GM13977 (cell line): ENCODE data around the gene KLF6.

Experiments used
- DNase-seq: peaks from one replicate; pipeline ENCODE4 v3.0.0; 2012; ENCODE audit warnings: low spot score
- CTCF ChIP-seq: IDR thresholded peaks from 2 replicates; pipeline ENCODE4 v1.5.1; 2012; ENCODE audit warnings: mild to moderate bottlenecking, control low read depth; ENCODE audit not compliant: insufficient read depth; ENCODE audit errors: extremely low read depth, missing control alignments
- in situ Hi-C: fragments of 300-500 bp; cut with MboI; formaldehyde crosslinking; loops from one replicate; pipeline ENCODE4 v1.12.0; 2022; ENCODE audit warnings: low sequenced_read_pairs, low pct_unique_long_range_greater_than_20kb, mixed read lengths, inconsistent platforms; ENCODE audit not compliant: unreplicated experiment

Gene KLF6

GRCh38 chr10:3772361-3773171, 12.4 kb downstream of the KLF6 start:
- no peak for DNase-seq
- in situ Hi-C loops = no loop called here
- TF ChIP-seq CTCF = no peak

DNA sequence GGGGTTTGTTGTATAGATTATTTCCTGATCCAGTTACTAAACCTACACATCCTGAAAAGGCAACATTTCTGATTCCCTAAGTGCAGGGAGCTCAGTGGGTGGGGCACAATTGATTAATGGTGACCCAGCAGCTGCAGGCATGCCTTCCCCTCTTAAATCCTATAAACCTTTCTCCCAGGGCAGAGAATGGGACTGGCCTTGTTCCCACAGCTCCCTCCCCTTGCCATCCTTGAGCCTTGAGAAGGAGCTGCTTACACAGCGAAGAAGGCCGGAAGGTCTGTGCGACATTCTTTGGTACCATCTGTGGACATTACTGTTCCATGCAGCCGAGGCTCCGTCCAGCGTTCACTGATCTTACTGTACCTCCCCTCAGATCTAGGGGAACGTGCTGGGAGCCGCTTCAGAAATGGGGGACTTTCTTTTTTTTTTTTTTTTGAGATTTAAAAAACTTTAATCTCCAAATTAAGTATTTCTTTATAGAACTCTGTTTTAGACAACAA, 14.3 kb downstream of the KLF6 start:
- no peak for TF ChIP-seq CTCF
- in situ Hi-C loops = no loop called here
- no peak for DNase-seq

GRCh38 chr10:3769556-3769955, 15.5 kb downstream of the KLF6 start:
- DNase-seq = no peak
- no peak for TF ChIP-seq CTCF
- in situ Hi-C loops = no loop called here

DNA sequence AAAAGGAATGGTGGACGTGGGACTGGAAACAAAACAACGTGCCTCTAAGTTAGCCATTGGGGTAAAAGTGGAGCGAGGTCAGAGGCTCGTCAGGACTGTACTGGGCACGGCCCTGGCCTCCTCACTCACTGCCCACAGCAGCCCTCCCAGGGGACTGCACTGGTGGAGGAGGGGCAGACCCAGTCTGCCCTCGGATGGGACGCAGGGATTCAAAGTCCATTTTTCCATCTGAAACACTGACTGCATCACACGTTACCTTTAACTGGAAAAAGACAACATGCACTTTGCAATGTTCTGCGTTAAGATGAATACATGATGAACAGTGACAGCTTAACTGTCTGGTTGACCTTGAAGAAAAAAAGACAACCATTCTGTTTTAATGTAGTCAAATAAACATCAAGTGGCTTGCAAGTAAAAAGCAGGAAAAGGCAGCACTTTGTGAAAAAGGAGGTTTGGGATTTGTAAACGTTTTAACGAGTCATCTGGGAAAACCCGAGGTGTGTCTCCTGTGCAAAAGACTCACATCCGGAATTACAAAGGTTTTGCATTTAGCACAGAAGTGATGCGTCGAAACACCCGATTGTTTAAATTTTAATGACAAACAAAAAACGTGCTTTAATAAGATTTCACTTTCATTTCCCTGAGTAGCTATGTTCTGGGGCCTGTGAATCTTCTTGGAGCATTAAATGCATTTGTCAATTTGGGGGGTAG, 18.8 kb downstream of the KLF6 start:
- no peak for TF ChIP-seq CTCF
- in situ Hi-C loops = no loop called here
- no peak for DNase-seq

- DNase-seq = no peak
- TF ChIP-seq CTCF = no peak
- in situ Hi-C loops = no loop called here
Observed at GRCh38 chr10:3765146-3765545, 19.9 kb downstream of the KLF6 start.

GRCh38 chr10:3764626-3765112, 20.3 kb downstream of the KLF6 start:
- DNase-seq = no peak
- in situ Hi-C loops = no loop called here
- TF ChIP-seq CTCF = no peak
